CD4-positive, alpha-beta T cell treated with Interleukin-4 for 1 hour (primary cell): ENCODE results near the gene OMP.

Source experiments
- DNase-seq, 2 donors: peaks; one replicate each; pipeline ENCODE4 v3.0.0-alpha.2; 2020 to 2022

The OMP gene

DNA sequence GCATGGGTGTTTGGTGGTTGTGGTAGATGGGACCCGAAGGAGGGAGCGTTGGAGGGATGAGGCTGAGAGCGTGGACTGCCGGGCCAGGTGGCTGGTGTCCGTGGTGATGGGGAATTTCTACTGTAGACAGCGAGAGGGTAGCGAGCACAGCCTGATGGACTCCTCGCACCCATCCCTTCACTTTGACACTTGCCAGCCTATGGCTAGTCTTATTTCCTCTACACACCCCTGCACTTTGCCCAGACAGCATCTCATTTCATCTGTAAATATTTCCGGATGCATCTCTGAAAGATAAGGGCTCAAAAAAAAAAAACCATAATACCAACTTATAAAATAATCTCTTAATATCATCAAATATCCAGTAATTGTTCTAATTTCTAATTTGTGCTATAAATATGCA is 5.8 kb downstream of the OMP start:
- DNase-seq, result no peak

DNA sequence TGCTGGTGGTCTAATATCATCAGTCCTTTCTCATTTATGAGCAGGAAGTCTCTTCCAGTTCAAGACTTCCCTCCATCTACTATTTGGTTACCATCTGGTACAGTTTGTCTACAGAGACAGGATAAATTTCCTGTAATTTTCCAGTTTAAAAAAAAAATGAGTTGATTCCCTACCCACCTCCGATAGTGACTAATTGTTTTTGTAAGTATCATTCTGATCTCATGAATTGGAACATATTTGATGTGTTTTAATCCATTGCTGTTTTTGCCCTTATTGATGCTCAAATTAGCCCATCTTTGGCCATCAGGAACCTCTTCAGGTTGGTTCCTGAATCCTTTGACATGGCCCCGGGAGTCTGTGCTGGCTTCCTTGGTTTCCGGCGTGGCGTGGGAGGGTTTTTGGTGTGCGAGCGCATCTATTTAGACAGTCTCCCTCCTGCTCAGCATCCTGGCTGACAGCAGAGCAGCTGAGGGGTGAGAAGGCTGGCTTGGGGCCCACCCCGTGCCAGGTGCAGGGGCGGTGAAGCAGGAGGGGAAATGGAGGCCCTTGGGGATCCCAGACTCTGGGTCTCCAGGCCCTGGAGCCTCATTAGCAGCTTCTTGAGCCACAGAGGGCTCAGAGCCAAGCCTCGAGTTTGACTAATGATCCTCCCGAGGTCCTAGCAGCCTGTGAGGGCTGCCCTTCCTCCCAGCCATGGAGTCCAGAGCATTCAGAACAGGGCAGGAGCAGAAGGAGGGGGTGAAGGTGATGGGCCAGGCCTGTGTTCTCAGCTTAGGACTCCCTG is 6.8 kb downstream of the OMP start:
- DNase-seq, result no peak

DNA sequence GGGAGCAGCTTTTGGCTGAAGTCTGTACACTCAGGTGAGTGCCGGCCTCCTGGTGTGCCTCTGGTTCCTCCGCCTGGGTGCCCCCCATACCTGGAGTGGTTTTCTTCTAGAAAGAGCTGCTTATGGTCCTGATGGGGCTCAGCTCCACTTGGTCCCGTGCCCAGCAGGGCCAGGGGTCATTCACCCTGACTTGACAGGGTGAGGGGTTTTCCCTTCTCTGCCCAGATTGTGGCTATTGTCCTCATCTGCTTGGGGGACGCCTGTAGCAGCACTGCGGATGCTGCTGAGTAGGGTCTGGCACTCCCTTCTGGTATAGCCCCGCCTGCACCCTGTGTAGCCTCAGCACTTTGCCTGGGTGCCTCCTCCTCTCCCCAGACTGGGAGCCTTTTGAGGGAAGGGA is 8.2 kb downstream of the OMP start:
- DNase-seq, result no peak

DNA sequence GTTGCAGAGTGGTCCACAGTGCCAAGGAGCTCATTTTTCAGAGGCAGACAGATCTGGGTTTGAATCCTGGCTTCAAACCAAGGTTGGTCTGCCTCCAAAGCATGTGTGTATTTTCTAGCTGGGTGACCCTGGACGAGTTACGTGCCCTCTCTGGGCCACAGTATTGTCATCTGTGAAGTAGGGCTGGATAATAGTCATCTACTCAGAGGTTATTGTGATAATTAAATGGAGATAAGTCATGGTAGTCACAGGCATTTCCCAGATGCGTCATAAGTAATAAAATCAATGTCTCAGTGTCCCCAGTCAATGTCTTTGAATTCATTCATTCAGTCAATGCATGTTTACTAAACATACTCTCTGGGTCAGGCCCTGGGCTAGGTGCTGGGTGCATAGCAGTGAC is 8.6 kb downstream of the OMP start:
- no peak for DNase-seq

DNA sequence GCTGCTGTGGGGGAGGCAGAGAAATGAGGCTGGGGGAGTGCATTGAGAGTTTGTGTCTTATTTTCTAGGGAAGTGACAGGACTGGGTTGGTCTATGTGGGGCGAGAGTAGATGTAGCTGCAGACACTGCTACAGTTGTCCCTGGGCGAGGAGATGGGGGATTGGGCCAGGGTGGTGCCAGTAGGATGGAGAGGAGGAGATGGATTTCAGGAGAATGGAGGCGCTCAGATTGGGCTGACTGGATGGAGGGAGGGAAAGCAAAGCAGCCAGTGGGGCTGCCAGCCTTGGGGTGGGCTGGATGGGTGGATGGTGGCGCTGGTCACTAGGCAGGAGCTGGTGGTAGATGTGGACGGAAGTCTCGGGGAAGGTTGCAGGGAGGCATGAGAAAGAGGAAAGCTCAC is 9.3 kb downstream of the OMP start:
- no peak for DNase-seq

DNA sequence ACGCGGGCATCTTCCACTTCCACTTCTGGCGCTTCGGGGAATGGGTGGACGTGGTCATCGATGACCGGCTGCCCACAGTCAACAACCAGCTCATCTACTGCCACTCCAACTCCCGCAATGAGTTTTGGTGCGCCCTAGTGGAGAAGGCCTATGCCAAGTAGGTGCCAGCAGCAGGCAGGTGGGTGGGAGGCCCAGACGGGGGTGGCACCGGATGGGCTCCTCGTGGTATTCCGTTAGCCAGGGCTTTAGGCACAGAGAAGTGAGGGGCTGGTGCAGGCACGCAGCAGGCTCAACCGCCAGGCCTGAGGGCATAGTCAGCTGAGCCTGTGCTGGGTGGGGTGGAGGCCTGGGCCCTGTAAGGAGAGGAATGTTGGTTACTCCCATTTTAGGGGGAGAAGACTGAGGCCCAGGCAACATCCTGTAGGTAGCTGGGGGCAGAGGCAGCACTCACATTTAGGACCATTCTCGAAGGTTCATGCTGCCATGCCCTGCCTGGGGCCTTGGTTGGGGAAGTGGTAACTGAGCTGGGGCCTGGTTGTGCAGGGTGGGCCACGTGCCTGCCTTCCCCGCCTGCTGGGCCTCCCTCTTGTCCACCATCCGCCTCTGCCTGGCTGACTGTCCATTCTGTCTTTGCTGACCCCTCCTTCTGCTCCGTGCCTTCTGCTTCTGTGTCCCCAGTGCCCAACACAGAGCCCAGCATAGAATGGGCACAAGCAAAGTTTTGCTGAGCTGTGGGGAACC is 10.2 kb downstream of the OMP start:
- DNase-seq, result no peak

DNA sequence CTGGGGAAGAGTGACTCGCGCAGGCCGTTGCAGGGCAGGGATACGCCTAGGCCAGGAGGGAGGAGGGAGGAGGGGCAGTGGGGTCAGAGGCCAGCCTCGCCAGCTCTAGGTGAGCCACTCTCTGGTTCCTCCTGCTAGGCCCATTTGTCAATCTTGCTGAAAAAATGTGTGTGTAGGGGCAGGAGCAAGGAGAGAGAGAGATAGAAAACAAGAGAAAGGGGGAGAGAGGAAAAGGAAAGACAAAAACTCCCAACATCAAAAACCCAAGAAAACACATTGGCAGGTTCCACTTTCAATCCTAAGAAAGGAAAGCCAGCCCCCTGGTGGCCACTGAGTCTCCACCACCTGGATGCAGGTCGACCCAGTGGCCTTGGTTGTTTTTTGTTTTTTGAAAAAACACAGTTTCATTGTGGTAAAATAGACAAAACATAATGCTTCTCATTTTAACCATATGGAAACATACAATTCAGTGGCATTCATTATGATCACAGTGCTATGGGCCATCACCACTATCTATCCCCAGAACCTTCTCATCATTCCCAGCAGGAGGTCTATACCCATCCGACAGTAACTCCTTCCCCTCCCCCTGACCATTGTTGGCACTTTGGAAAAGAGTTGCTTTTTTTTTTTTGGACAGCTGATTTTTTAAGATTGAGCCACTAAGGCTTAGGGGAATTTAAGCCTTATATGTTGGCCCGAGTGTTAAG is 10.9 kb downstream of the OMP start:
- DNase-seq, result peak in 1 of 2 donors; percentile 10

DNA sequence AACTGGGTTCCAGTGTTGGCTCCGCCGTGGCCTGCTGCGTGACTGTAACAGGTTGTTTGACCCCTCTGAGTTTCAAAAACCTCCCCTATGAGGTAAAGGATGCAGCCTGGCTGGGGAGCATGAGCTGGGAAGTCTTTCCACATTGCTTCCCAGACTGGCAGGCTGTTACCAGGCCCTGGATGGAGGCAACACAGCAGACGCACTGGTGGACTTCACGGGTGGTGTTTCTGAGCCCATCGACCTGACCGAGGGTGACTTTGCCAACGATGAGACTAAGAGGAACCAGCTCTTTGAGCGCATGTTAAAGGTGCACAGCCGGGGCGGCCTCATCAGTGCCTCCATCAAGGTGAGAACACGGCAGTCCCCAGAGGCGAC is 11.4 kb downstream of the OMP start:
- no peak for DNase-seq

DNA sequence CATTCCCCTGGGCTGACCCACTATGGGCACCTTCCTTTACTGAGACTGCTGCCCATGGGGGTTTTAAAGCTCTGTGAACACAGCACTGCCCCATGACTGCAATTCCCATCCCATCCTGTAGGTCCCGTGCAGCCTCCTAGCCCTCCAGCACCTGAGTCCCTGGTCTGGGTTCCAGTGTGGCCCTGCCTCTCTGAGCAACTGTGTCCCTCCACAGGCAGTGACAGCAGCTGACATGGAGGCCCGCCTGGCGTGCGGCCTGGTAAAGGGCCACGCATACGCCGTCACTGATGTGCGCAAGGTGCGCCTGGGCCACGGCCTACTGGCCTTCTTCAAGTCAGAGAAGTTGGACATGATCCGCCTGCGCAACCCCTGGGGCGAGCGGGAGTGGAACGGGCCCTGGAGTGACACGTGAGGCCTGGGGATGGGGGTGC is 12.6 kb downstream of the OMP start:
- no peak for DNase-seq

DNA sequence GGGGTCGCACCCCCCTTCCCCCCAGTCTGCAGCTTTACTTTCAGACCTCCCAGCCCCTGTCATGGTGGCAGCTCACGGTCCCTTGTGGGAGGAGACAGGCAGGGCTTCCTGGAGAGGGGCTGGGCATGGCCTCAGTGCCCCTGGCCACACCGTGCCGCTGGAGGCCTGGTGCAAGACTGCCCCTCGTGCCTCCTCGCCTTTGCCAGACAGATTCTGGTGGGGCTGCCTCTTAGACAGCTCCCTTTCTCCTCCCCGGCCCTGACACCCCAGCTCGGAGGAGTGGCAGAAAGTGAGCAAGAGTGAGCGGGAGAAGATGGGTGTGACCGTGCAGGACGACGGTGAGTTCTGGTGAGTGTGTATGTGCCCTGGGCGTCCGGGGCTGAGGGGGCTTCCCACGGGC is 13.3 kb downstream of the OMP start:
- DNase-seq, result no peak

DNA sequence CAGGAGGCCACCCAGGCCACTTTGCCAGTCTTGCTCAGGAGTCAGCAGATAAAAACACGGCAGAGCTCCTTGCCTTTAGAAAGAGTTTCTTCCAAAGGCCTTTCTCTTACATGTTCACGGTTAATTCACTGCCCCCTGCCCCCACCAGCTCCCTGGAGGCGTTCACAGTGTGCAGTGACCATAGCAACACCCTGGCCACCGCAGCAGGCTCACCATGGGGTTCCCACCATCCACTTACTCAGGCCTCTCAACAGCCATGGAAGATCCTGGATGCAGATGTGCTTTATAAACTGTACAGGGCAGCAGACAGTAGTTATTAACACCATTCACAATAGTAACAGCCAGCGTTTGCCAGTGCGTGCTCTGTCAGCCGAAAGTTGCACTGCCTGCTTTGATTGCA is 14.9 kb downstream of the OMP start:
- no peak for DNase-seq

DNA sequence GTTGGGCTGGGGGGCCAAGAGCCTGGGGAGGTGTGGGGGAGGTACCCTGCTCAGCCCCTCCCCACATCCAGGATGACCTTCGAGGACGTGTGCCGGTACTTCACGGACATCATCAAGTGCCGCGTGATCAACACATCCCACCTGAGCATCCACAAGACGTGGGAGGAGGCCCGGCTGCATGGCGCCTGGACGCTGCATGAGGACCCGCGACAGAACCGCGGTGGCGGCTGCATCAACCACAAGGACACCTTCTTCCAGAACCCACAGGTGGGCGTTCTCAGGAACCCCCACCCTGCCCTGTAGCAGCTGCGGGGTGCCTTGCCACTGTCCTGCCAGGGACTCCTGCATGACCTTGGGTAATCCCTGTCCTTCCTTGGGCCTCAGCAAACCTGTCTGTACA is 15.4 kb downstream of the OMP start:
- DNase-seq, result no peak

DNA sequence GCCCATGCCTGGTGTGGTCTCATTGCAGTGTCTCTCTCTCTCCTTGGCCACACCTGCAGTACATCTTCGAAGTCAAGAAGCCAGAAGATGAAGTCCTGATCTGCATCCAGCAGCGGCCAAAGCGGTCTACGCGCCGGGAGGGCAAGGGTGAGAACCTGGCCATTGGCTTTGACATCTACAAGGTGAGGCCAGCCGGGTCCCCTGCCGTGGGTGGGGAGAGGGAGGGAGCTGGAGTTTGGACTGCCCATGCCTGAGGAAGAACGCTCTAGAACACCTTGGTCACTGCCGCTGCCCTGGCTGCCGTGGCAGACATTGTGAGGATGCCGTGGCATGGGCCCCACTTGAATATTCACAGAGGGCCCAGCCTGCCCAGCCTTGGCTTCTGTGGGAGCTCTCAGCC is 16.3 kb downstream of the OMP start:
- no peak for DNase-seq

DNA sequence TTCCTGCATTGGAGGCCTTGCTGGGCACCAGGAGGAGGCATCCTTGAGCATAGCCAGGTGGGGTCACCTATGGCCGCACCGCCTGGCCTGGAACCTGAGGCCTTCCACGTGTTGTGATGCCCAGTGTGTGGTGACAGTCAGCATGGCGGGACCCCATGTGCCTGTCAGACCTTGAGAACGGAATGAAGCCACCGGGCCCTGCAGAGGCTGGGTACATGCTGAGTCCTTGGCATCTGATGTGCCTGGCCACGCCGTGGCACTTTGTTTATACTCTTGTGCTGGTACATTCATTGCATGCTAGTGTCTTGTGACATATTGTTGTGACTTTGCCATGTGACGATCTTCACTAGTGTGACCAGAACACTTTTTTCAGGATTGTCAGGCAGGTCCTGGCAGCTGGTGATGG is 16.9 kb downstream of the OMP start:
- DNase-seq, result no peak

DNA sequence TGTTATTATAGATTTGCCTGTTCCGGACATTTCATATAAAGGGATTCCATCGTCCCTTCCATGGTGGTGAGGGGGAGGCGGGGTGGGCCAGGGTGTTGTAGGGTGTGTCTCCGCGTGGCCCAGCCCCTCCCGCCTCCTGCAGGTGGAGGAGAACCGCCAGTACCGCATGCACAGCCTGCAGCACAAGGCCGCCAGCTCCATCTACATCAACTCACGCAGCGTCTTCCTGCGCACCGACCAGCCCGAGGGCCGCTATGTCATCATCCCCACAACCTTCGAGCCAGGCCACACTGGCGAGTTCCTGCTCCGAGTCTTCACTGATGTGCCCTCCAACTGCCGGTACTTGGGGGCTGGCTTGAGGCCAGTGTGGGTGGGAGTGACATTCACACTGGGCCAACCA is 17.9 kb downstream of the OMP start:
- no peak for DNase-seq

DNA sequence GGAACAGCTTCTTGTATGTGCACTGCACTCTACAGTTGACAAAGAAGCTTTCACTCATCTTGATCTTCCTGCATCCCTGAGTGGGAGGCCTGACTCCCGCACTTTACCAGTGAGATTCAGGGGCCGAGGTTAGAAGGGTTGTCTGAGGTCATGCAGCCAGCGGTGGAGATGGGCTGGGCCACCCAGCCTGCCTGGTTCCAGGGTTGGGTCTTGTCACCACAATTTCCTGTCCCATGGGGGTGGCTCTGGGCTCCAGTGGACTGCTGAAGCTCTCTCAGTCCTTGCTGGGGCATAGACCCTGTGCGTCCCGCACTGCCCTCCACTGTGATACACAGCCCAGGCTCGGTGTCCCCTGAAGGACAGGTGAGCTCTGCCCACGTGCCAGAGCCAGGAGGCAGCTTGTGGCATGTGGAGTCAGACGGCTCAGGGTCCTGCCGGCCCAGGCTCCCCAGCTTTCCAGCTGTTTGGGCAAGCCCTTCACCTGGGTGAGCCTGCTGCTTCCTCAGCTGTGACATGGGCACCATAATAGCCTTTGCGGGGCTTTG is 18.5 kb downstream of the OMP start:
- DNase-seq, result no peak

DNA sequence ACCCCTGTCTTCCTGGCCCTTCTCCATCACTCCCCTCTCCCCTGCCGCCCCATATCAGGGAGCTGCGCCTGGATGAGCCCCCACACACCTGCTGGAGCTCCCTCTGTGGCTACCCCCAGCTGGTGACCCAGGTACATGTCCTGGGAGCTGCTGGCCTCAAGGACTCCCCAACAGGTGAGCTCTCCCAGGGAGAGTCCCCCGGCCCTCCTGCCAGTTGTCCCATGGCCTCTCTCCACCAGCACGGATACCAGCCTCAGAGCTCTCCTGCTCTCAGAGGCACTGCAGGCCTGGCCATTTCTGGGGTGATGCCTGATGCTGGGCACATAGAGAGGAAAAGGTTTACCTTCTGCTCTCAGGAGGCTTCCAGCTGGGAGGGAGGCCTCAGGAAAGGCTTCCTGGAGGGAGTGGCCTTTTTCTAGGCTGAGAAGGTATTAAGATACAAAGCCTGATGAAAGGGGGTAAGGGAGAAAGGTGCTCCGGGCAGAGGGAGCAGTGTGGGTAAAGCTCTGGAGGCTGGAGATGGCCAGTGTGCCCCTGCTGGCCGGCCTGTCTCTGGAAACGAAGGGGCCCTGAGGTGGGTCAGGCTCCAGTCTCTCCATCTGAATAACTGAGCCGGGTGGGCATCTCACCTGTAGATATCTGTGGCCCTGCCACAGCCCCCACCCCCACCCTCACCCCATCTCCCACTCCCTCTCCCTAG is 19.4 kb downstream of the OMP start:
- no peak for DNase-seq

DNA sequence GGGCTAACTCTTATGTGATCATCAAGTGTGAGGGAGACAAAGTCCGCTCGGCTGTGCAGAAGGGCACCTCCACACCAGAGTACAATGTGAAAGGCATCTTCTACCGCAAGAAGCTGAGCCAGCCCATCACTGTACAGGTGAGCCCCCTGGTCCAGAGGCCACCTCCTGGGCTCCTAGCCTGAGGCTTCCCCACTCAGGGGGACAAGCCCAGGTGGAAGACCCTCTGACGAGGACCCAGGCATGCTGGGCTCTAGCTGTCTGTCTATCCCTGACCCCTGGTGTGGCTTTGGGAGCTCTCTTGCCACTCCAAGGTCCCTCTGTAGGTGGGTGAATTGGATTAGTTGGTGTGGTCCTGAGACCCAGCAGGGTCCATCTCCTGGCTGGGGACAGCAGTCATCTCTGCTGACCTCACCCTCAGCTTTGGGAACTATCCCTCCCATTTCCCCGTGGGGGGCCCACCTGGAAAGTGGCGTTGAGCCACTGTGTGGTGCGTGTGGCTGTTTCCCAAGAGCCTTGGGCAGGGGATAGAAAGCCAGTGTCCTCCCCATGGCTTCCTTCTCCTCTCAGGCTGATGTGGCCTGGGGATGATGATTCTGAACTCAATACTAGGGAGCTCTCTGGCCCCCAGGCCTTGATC is 20.1 kb downstream of the OMP start:
- no peak for DNase-seq

DNA sequence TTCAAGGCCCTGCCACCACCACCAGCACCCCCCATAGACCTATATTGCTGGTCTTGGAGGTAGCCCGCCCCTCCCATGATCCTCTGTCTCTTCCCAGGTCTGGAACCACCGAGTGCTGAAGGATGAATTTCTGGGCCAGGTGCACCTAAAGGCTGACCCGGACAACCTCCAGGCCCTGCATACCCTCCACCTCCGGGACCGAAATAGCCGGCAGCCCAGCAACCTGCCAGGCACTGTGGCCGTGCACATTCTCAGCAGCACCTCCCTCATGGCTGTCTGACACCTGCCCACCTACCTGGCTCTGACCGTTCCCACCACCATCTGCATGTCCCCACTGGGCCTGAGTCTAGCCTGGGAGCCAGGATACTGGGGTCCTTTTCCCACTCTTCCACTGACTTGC is 21.0 kb downstream of the OMP start:
- DNase-seq, result no peak

DNA sequence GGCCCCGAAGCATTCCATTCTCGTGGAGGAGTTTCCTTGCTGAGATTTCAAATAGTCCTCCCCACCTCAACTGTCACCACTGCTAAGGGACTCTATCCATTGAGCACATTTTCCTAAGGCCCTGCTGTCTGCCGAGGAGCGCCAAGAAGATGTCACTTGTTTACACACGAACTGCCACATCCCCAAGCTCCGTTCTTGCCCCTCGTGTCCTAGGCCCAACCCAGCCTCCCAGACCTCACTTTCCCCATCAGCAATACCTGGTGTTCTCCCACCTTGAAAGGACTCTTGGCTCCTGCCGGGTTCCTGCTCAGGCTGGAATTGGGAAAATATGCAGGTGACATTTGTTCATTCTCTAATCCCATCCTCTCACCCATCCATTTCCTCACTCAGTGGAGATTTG is 21.4 kb downstream of the OMP start:
- DNase-seq, result no peak

DNA sequence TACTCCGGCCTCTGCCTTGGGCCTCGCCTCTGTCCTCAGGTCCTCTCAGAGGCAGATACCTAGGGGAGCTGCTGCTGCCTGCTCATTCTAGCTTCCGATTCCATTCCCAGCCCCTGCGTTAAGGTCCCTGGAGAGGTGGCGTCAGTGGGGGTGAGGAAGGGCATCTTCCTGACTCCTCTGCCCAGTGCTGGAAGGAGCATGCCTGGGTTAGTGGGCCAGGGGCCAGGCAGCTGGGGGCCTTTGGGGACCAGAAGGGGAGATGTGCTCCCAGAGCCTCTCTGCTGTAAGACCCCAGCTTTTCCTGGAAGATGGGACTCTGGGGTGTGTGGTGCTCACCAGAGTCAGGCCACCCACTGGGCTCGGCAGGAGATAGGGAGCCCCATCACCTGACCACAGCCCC is 21.8 kb downstream of the OMP start:
- no peak for DNase-seq

DNA sequence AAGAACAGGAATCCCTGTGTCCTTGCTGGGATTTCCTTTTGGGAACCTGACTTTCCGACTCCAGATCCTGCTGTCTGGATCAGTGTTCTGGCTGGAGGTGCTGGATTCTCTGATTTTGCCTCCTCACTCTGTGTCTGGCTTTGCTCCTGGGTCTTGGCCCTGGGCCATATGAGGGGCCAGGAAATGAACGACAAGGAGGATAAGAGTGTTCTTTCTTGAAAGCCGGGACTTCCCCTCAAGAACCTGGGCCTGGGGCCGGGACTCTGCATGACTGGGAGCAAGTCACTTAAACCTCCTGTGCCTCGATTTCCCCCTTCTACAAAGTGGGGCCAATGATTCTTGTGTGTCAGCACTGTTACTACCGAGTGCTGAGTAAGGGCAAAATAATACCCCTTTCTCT is 22.6 kb downstream of the OMP start:
- DNase-seq, result no peak

DNA sequence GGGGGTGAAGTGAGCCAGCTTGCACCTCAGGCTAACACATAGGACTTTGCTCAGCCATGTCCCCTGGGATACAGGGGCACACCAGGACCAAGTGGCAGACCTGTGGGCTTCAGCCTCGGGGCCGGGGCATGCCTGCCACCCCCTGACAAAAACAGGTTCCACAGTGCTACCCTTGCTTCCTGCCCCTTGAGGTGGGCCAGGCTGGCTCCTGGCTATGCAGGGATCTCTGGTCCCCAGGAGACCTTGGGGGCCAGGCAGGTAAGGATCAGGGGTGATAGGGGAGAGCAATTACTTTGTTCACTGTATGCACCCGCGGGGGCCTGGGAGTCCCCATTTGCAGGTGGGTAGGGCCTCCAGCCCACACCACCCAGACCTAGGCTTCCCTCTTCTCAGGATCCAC is 23.1 kb downstream of the OMP start:
- no peak for DNase-seq
